Left ventricle myocardium superior (tissue), 1 donor: Measurements from ENCODE around the gene TRIM7. TPM values are rescaled to one million over a fixed set of nuclear protein-coding genes. Genes with fewer than 3 reads are reported as not detected.
"Not testable (repeated sequence)": the region's sequence is repeated elsewhere in the genome, so short reads cannot be mapped to it uniquely, and the experiment has no call there.

ENCODE experiments used
- ATAC-seq: fragments of 200-7000 bp; cut with Tn5 transposase; one replicate; pipeline ENCODE4 v1.9.1; 2020; ENCODE audit warnings: mild to moderate bottlenecking, moderate library complexity
- DNase-seq: peaks from one replicate; pipeline ENCODE4 v3.0.0-alpha.2; 2020
- intact Hi-C: fragments of 100-400 bp; cut with micrococcal nuclease; formaldehyde crosslinking; loops from one replicate; pipeline ENCODE4 v1.11.0; 2022
- total RNA-seq: library from RNA; stranded (reverse); fragmentation: NEBNext Ultra II Directional; extraction: Animal tissue kit (Norgen Biotek cat#: 25700); gene quantifications from one replicate; pipeline ENCODE4 v1.2.1, GENCODE V29; 2021
- donor health status: DM: no; HTN: yes; CAD: no; lungs with severe emphysema.

The TRIM7 gene
- total RNA-seq, 1 donor from 2014 or later, result 20.0 TPM

GRCh38 chr5:181217803-181218062, 12.7 kb upstream of the TRIM7 start:
- ATAC-seq (peak; percentile 1), DNase-seq (peak; percentile 35)
- intact Hi-C loops, result no loop called here

DNA sequence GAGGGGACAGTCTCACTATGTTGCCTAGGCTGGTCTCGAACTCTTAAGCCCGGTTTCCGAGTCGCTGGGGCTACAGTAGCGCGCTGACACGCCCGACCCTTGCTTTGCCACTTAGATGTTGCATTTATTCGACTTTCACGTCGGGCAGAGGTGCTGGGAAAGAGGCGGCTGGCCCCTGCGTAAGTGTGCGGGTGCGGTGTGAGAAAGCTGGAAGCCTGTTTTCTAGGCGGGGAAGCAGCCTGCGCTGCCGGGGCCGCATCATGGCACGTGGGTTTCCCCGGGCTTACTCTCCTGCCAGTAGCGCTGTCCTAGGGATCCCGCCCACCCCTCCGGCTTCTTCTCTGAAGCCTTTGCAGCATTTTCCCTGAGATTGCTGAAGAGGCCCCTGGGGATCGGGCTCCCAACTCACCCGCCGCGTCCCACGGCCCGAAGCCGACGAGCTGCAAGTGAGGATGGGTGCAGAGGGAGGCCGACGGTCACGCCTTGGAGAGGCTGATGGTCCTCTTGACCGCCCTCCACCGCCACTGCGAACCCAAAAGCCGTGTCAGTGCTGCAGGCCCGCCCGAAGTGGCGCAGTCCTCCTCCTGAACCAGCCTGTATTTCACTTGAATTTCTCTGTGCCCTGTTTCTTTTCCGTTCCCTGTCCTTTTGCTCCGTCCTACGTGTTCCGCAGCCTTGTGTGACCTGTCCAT, 12.3 kb upstream of the TRIM7 start:
- DNase-seq (peak; percentile 66), ATAC-seq (peak; percentile 45)

DNA sequence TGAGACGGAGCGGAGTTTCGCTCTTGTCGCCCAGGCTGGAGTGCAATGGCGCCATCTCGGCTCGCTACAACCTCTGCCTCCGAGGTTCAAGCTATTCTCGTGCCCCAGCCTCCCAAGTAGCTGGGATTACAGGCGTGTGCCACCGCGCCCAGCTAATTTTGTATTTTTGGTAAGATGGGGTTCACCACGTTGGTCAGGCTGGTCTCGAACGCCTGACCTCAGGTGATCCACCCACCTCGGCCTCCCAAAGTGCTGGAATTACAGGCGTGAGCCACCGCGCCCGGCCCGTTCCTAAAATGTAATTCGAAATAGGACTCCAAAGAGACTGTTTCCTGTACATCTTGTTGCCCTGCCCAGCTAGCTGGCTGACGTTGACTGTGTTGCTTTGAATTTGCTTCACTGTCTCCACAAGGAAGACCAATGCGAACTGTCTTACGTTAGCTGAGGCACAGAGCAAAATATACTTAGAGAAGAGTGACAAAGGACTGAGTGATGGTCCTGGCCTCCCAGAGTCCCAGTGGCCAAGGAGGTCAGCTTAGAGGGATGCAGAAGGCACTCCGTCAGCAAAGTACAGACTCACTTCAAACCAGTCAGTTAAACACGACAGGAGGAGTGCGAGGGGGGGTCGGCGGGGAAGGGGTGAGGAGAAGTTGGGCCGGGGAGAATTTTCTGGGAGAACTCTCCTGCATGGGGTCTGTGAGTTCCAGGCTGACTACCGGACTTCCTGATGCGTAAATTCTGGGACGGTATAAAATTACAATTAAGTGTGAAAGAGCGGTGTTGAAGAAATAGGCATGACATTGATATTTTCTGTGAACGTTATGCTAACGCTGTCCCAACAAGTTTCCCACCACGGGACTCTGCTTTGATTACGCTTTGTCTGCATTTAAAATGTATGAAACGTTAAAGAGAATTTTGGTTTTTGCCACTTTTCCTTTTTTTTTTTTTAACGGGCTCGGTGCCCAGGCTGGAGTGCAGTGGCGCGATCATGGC, 11.3 kb upstream of the TRIM7 start:
- ATAC-seq, result no peak
- intact Hi-C loops, result no loop called here
- no peak for DNase-seq

More for the DNA sequence above, 12.3 kb upstream of the TRIM7 start:
- intact Hi-C loops, result no loop called here

GRCh38 chr5:181214249-181214648, 9.3 kb upstream of the TRIM7 start:
- intact Hi-C loops, ATAC-seq, DNase-seq: not testable (repeated sequence)

GRCh38 chr5:181212934-181213333, 7.9 kb upstream of the TRIM7 start:
- no peak for ATAC-seq
- intact Hi-C loops, result no loop called here
- no peak for DNase-seq

- DNase-seq (no peak), ATAC-seq (peak; percentile 60)
- intact Hi-C loops, result no loop called here
Measured at GRCh38 chr5:181212080-181212479, 7.1 kb upstream of the TRIM7 start.

DNA sequence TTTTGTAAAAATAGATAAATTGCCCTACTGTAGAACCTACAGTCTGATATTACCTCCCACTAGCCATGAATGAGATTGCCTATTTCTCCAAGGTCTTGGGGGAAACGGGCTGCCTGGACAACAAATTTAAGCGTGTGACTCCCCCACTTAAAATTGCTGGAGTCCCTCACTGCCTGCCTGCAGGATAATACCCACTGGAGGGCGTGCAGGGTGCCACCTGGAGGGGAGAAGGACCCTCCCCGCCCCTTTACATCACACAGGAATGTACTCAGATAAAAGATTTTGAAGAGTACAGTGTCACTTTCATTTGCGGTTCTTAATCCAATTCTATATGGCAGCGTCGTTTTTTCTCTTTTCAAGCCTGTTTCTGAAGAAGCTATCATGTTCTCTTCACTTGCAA, 6.2 kb upstream of the TRIM7 start:
- no peak for DNase-seq
- ATAC-seq, result no peak
- intact Hi-C loops, result no loop called here

DNA sequence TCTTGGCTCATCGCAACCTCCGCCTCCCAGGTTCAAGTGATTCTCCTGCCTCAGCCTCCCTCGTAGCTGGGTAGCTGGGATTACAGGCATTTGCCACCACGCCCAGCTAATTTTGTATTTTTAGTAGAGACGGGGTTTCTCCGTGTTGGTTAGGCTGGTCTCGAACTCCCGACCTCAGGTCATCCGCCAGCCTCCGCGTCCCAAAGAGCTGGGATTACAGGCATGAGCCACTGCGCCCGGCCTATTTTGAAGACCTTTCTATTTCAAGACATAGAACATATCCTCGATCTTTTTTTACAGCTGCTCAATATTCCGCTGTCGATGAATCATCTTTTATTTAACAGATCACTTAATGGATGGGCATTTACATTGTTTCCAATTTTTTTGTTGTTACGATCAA, 5.7 kb upstream of the TRIM7 start:
- DNase-seq, ATAC-seq, intact Hi-C loops: not testable (repeated sequence)

GRCh38 chr5:181210148-181210547, 5.2 kb upstream of the TRIM7 start:
- ATAC-seq, intact Hi-C loops: not testable (repeated sequence)

GRCh38 chr5:181209006-181209405, 4.0 kb upstream of the TRIM7 start:
- intact Hi-C loops, DNase-seq, ATAC-seq: not testable (repeated sequence)

More at GRCh38 chr5:181210148-181210547, 5.2 kb upstream of the TRIM7 start:
- not testable (repeated sequence) for DNase-seq

DNA sequence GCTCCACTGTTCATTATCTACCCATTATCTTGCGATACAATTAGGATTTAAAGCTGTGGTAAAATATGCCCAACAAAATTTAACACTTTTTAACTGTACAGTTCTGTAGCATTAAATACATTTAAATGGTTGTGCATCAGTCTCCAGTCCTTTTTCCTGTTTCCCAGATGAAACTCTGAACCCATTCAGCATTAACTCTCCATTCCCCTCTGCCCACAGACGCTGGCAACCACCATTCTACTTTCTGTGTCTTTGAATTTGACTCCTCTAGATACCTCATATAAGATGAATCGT, 2.9 kb upstream of the TRIM7 start:
- no peak for ATAC-seq
- DNase-seq, result no peak
- intact Hi-C loops, result no loop called here

- DNase-seq (peak; percentile 86), ATAC-seq (peak; percentile 46)
- intact Hi-C loops, result no loop called here
Measured at GRCh38 chr5:181207214-181207959, 2.4 kb upstream of the TRIM7 start.

GRCh38 chr5:181205761-181206649, 1.0 kb upstream of the TRIM7 start:
- intact Hi-C loops, result no loop called here
- DNase-seq (peak; percentile 45), ATAC-seq (peak; percentile 17)

DNA sequence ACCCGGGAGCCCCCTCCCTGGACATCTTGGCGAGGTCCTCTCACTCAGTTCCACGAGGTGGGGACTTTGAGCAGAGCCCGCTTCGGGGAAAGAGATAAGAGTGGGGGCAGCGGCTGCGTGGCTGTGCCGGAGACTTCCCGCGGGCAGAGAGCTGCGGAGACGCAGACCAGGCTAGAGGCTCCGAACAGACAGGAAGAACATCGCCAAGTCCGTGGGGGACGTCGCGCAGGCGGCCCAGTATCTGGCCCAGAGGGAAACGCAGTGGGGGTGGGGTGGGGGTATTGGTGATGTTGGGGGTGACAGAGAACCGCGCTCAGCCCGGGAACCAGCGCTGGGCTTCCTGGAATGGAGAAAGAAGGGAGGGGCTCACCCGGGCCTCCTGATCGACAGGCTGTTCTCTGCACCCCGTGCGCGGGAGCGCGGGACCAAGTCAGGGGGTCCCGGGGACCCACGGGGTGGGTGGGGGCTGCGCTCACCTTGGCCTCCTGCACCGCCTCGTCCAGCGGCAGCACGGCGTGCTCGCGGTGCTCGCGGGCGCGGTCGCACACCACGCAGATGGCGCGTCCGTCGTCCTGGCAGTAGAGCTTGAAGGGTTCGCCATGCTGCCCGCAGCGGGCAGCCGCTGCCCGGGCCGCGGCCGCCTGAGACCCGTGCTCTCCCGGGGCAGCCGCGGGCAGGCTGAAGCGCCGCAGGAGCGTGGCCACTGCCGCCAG, 727 bp downstream of the TRIM7 start:
- DNase-seq (peak; percentile 48), ATAC-seq (no peak)
- intact Hi-C loops, result no loop called here

GRCh38 chr5:181203777-181204112, 1.3 kb downstream of the TRIM7 start:
- intact Hi-C loops, result no loop called here
- DNase-seq (peak; percentile 37), ATAC-seq (no peak)

GRCh38 chr5:181203093-181203711, 1.8 kb downstream of the TRIM7 start:
- DNase-seq (no peak), ATAC-seq (no peak)
- intact Hi-C loops, result no loop called here

DNA sequence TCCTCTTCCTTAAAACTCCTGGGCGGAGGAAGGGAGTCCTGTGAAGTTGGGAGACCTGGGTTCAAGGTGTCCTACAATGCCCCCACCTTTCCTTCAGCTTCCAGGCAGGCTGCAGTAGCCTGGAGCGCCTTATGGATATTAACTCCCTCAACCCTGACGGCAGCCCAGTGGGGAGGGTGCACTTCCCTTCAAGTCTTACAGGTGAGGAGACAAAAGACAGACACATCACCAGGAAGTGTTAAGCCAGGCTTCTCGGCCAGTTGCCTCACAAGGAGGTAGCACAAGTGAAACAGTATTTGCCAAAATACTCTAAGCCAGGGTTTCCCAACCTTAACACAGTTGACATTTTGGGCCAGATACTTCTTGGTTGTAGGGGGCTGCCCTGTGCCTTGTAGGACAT, 4.2 kb downstream of the TRIM7 start:
- DNase-seq (no peak), ATAC-seq (no peak)
- intact Hi-C loops, result no loop called here
